KG1 (cell line): Measurements from ENCODE around the gene OSBPL10.

Experiments used
- DNase-seq: peaks from one replicate; lab custom pipeline; 2025; lab: John Stamatoyannopoulos, UW

The OSBPL10 gene

GRCh38 chr3:31614162-31614921, 366.7 kb downstream of the OSBPL10 start:
- DNase-seq: no peak

- DNase-seq: no peak
These were observed 367.4 kb downstream of the OSBPL10 start for GRCh38 chr3:31613654-31614053.

- DNase-seq: no peak
These were observed 367.9 kb downstream of the OSBPL10 start for GRCh38 chr3:31613177-31613576.
